B cell (primary cell): ENCODE measurements around the gene RAB6A.

Source experiments
- CTCF ChIP-seq: fragments of 200-600 bp; IDR thresholded peaks from one replicate; pipeline ENCODE4 v1.8.0; 2022; ENCODE audit warnings: antibody characterized with exemption, mild to moderate bottlenecking
- EZH2 ChIP-seq: IDR thresholded peaks from 2 replicates; pipeline ENCODE4 v1.6.1; 2012; ENCODE audit warnings: borderline replicate concordance, low read depth, mild to moderate bottlenecking, moderate library complexity, low read length; ENCODE audit not compliant: insufficient read depth, poor library complexity, severe bottlenecking

- no peak for TF ChIP-seq EZH2
- TF ChIP-seq CTCF, result no peak
These were observed 26.3 kb upstream of the RAB6A start for GRCh38 chr11:73787051-73787642.
